Measurements from ENCODE around the gene DGCR8.

The DGCR8 gene

DNA sequence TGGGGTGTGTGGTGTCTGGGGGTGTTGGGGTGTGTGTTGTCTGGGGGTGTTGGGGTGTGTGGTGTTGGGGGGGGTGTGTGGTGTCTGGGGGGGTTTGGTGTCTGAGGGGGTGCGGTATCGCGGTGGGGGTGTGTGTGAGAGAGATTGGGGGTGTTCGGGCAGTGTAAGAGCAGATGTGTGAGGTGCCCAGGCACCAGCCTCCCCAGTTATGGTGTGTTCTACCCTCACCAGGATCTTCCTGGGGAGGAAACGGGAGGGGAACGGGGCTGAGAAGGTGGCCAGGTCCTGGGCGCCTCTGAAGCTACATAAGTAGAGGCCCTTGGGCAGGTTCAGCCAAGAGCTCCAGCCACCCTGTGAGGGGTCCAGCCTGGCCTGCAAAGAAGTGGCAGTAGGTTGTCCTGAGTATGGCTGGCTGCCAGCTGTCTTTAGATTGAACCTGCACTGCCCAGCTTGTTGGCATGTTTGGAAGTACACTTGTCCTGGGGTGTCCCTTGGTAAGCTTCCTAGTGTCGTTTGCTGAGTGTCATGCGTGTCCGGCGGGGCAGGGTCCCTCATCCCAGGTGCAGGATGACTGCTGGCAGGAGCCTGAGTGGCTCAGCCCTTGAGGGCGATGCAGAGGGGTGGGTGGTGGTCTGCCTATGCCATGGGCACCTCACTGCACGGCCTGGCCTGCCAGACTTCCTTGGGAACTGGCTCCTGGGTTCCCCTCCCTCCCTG is 43.5 kb downstream of the DGCR8 start:
- H3K9me3 ChIP-seq (ENCODE audit: control insufficient read depth, low read length), result no peaks in the 10 kb centered on the region
- H3K36me3 ChIP-seq (ENCODE audit: control insufficient read depth, insufficient read depth, low read length), result peaks cover 95% of the 10 kb centered on the region
- no peak overlapping the region for H3K27ac ChIP-seq (ENCODE audit: low read depth, low read length, severe bottlenecking)
- peaks cover 10% of the 10 kb centered on the region for H3K4me1 ChIP-seq (ENCODE audit: control insufficient read depth, insufficient read depth, low read length, poor library complexity, severe bottlenecking)
- no peak overlapping the region for H3K4me3 ChIP-seq (ENCODE audit: extremely low read depth, insufficient read depth, low read length, poor library complexity, severe bottlenecking)
- 93 to 100% methylated on average over 7 to 9 of the region's 13 CpGs for WGBS, 2 experiments (ENCODE audit: insufficient coverage in 2 of 2)

DNA sequence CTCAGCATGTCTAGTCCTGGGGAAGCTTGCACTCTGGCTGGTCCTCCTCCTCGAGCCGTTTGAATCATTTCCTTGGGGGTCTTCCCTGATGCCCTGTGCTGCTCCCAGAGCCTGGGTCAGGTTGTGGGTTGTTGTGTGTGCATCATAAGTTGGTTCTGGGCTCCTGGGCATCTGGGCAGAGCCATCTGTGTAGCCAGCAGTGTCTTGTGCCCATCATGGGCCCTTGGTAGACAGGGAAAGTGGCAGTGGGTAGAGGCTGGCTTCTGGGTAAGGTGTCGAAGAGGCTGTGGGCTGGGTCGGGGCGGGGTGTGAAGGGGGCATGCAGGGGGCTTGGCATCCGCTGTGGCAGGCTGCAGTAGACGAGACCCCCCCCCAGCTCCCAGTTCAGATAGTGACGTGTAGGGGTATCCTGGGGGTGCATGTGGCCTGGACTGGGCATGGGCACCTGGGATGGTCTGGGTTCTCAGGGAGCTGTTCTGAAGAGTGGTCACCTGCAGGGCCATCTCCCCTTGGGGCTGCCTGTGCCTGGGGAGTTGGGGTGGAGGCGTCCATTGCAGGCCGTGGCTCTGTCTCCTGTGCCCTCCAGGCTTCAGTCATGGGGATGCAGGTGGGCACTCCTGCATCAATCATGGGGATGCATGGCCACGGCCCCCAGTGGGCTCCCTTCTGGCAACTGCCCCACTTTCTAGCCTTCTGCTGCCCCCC is 44.2 kb downstream of the DGCR8 start:
- Histone ChIP-seq H3K36me3 (ENCODE audit: control insufficient read depth, insufficient read depth, low read length) (peaks cover 91% of the 10 kb centered on the region), H3K4me3 (ENCODE audit: extremely low read depth, insufficient read depth, low read length, poor library complexity, severe bottlenecking) (no peak overlapping the region), H3K27ac (ENCODE audit: low read depth, low read length, severe bottlenecking) (no peak overlapping the region), H3K9me3 (ENCODE audit: control insufficient read depth, low read length) (no peaks in the 10 kb centered on the region), H3K4me1 (ENCODE audit: control insufficient read depth, insufficient read depth, low read length, poor library complexity, severe bottlenecking) (peaks cover 4% of the 10 kb centered on the region)
- WGBS, 2 experiments (ENCODE audit: insufficient coverage in 2 of 2), result 95 to 97% methylated on average over 5 to 8 of the region's 11 CpGs

DNA sequence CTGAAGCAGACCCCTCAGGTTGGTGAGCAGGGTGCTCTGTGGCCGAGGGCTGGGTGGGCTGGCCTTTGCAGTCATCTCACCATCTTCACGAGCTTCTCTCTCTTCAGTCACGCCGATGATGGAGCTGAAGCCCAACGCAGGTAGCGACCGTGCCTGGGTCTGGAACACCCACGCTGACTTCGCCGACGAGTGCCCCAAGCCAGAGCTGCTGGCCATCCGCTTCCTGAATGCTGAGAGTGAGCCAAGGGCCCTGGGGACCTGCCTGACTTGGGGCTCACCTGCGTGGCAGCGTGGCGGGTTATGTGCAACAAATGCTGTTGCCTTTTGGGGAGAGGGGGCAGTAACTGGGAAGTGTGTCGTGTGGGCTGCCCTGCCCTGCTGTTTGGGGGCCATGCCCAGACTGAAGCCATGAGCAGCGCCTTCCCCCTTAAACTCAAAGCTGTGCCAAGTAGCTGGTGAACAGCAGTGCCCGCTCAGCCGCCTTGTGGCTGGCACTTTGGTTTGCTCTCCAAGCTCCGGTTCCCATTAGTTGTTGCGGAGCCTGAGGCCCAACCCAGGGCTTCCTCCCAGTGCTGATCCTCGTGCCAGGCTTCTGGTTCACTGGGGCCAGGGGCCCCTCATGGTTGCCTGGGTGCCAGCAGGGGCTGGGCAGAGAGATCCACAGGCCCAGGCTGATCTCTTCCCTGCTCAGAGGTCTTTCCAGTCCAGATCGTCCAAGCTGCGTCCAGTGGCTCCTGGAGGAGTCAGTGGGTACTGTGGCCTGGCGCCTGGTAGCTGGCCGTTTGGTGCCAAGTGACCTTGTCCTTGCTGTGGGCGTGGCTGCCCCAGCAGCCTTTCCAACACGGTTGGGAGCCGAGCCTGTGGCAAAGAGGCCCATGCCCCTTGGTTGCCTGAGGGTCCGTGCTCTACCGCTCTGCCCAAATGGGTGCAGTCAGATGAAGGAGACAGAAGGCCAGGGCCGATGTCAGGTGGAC is 45.4 kb downstream of the DGCR8 start:
- peaks cover 78% of the 10 kb centered on the region for H3K36me3 ChIP-seq (ENCODE audit: control insufficient read depth, insufficient read depth, low read length)

GRCh38 chr22:20126284-20127029 is 46.4 kb downstream of the DGCR8 start:
- Histone ChIP-seq H3K4me1 (ENCODE audit: control insufficient read depth, insufficient read depth, low read length, poor library complexity, severe bottlenecking) (no peaks in the 10 kb centered on the region), H3K9me3 (ENCODE audit: control insufficient read depth, low read length) (no peaks in the 10 kb centered on the region), H3K4me3 (ENCODE audit: extremely low read depth, insufficient read depth, low read length, poor library complexity, severe bottlenecking) (no peak overlapping the region), H3K27ac (ENCODE audit: low read depth, low read length, severe bottlenecking) (no peak overlapping the region), H3K36me3 (ENCODE audit: control insufficient read depth, insufficient read depth, low read length) (peaks cover 70% of the 10 kb centered on the region)
- 94 to 97% methylated on average over 17 to 18 of the region's 19 CpGs for WGBS, 2 experiments (ENCODE audit: insufficient coverage in 2 of 2)

More for the DNA sequence above, 45.4 kb downstream of the DGCR8 start:
- Histone ChIP-seq H3K4me3 (ENCODE audit: extremely low read depth, insufficient read depth, low read length, poor library complexity, severe bottlenecking) (no peak overlapping the region), H3K9me3 (ENCODE audit: control insufficient read depth, low read length) (no peaks in the 10 kb centered on the region), H3K27ac (ENCODE audit: low read depth, low read length, severe bottlenecking) (no peak overlapping the region), H3K4me1 (ENCODE audit: control insufficient read depth, insufficient read depth, low read length, poor library complexity, severe bottlenecking) (no peaks in the 10 kb centered on the region)
- 97 to 98% methylated on average over 23 to 31 of the region's 32 CpGs for WGBS, 2 experiments (ENCODE audit: insufficient coverage in 2 of 2)

- H3K36me3 ChIP-seq (ENCODE audit: control insufficient read depth, insufficient read depth, low read length), result peaks cover 61% of the 10 kb centered on the region
- H3K9me3 ChIP-seq (ENCODE audit: control insufficient read depth, low read length), result no peaks in the 10 kb centered on the region
- H3K27ac ChIP-seq (ENCODE audit: low read depth, low read length, severe bottlenecking), result no peak overlapping the region
- WGBS, 2 experiments (ENCODE audit: insufficient coverage in 2 of 2), result 92% methylated on average over 14 of the region's 15 CpGs
- no peaks in the 10 kb centered on the region for H3K4me1 ChIP-seq (ENCODE audit: control insufficient read depth, insufficient read depth, low read length, poor library complexity, severe bottlenecking)
- H3K4me3 ChIP-seq (ENCODE audit: extremely low read depth, insufficient read depth, low read length, poor library complexity, severe bottlenecking), result no peak overlapping the region
Measured at GRCh38 chr22:20127318-20127868, 47.4 kb downstream of the DGCR8 start.

GRCh38 chr22:20127869-20128618 is 48.0 kb downstream of the DGCR8 start:
- Histone ChIP-seq H3K9me3 (ENCODE audit: control insufficient read depth, low read length) (no peaks in the 10 kb centered on the region), H3K4me3 (ENCODE audit: extremely low read depth, insufficient read depth, low read length, poor library complexity, severe bottlenecking) (no peak overlapping the region), H3K36me3 (ENCODE audit: control insufficient read depth, insufficient read depth, low read length) (peaks cover 54% of the 10 kb centered on the region), H3K27ac (ENCODE audit: low read depth, low read length, severe bottlenecking) (no peak overlapping the region), H3K4me1 (ENCODE audit: control insufficient read depth, insufficient read depth, low read length, poor library complexity, severe bottlenecking) (peaks cover 5% of the 10 kb centered on the region)
- WGBS, 2 experiments (ENCODE audit: insufficient coverage in 2 of 2), result 91 to 92% methylated on average over 15 to 17 of the region's 17 CpGs

- WGBS, 2 experiments (ENCODE audit: insufficient coverage in 2 of 2), result 82 to 100% methylated on average over 2 of the region's 2 CpGs
- no peak overlapping the region for H3K27ac ChIP-seq (ENCODE audit: low read depth, low read length, severe bottlenecking)
- H3K36me3 ChIP-seq (ENCODE audit: control insufficient read depth, insufficient read depth, low read length), result peaks cover 51% of the 10 kb centered on the region
- no peaks in the 10 kb centered on the region for H3K9me3 ChIP-seq (ENCODE audit: control insufficient read depth, low read length)
- H3K4me1 ChIP-seq (ENCODE audit: control insufficient read depth, insufficient read depth, low read length, poor library complexity, severe bottlenecking), result peaks cover 7% of the 10 kb centered on the region
- H3K4me3 ChIP-seq (ENCODE audit: extremely low read depth, insufficient read depth, low read length, poor library complexity, severe bottlenecking), result no peak overlapping the region
Measured at GRCh38 chr22:20128619-20128901, 48.5 kb downstream of the DGCR8 start.

- peaks cover 45% of the 10 kb centered on the region for H3K36me3 ChIP-seq (ENCODE audit: control insufficient read depth, insufficient read depth, low read length)
- no peaks in the 10 kb centered on the region for H3K9me3 ChIP-seq (ENCODE audit: control insufficient read depth, low read length)
- 66 to 72% methylated on average over 13 to 17 of the region's 18 CpGs for WGBS, 2 experiments (ENCODE audit: insufficient coverage in 2 of 2)
- no peak overlapping the region for H3K4me3 ChIP-seq (ENCODE audit: extremely low read depth, insufficient read depth, low read length, poor library complexity, severe bottlenecking)
- peaks cover 7% of the 10 kb centered on the region for H3K4me1 ChIP-seq (ENCODE audit: control insufficient read depth, insufficient read depth, low read length, poor library complexity, severe bottlenecking)
- H3K27ac ChIP-seq (ENCODE audit: low read depth, low read length, severe bottlenecking), result no peak overlapping the region
Measured at GRCh38 chr22:20128902-20129746, 49.1 kb downstream of the DGCR8 start.

DNA sequence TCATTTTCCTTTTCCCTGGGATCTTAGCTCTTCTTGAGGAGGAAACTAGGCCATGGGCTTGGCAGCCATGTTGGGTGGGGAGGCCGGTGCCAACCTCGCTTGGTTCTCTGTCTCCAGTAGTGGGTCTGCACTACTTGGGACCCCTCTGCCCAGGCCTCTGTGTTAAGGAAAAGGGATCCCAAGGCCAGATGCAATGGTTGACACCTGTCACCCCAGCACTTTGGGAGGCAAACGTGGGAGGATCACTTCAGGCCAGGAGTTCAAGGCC is 49.6 kb downstream of the DGCR8 start:
- Histone ChIP-seq H3K27ac (ENCODE audit: low read depth, low read length, severe bottlenecking) (no peak overlapping the region), H3K4me3 (ENCODE audit: extremely low read depth, insufficient read depth, low read length, poor library complexity, severe bottlenecking) (no peak overlapping the region), H3K4me1 (ENCODE audit: control insufficient read depth, insufficient read depth, low read length, poor library complexity, severe bottlenecking) (peaks cover 7% of the 10 kb centered on the region), H3K36me3 (ENCODE audit: control insufficient read depth, insufficient read depth, low read length) (peaks cover 40% of the 10 kb centered on the region), H3K9me3 (ENCODE audit: control insufficient read depth, low read length) (no peaks in the 10 kb centered on the region)
- 93 to 100% methylated on average over 1 to 2 of the region's 3 CpGs for WGBS, 2 experiments (ENCODE audit: insufficient coverage in 2 of 2)
